Loucy (cell line): ENCODE data around the gene C8G.

Experiments used
- H2AFZ ChIP-seq: fragments of 200-600 bp; sonication (generic); 2 replicates; pipeline ENCODE4 v1.6.0; 2016; ENCODE audit warnings: antibody characterized with exemption, mild to moderate bottlenecking, low read length, moderate library complexity
- H3F3A ChIP-seq: fragments of 200-600 bp; 2 replicates; pipeline ENCODE4 v1.6.0; 2016; ENCODE audit warnings: antibody characterized with exemption, low read depth, mild to moderate bottlenecking
- H3K27me3 ChIP-seq: fragments of 200-600 bp; sonication (generic); 2 replicates; pipeline ENCODE4 v1.6.1; 2014; ENCODE audit warnings: low read length, mild to moderate bottlenecking; ENCODE audit not compliant: insufficient read depth, poor library complexity, severe bottlenecking
- H3K36me3 ChIP-seq: fragments of 200-600 bp; sonication (generic); 2 replicates; pipeline ENCODE4 v1.6.1; 2016; ENCODE audit warnings: low read length; ENCODE audit not compliant: insufficient read depth
- H3K4me1 ChIP-seq: fragments of 200-600 bp; sonication (generic); 2 replicates; pipeline ENCODE4 v1.5.1; 2014; ENCODE audit warnings: low read length, mild to moderate bottlenecking; ENCODE audit not compliant: insufficient read depth, poor library complexity, severe bottlenecking
- H3K4me2 ChIP-seq: fragments of 200-600 bp; sonication (generic); 2 replicates; pipeline ENCODE4 v1.6.0; 2014; ENCODE audit warnings: antibody characterized with exemption, low read length, low read depth, mild to moderate bottlenecking; ENCODE audit not compliant: poor library complexity, severe bottlenecking
- H3K4me3 ChIP-seq: fragments of 200-600 bp; sonication (generic); 2 replicates; pipeline ENCODE4 v1.5.1; 2014; ENCODE audit warnings: low read length, mild to moderate bottlenecking, mixed read lengths; ENCODE audit not compliant: poor library complexity, severe bottlenecking
- H3K79me2 ChIP-seq: fragments of 200-600 bp; sonication (generic); 2 replicates; pipeline ENCODE4 v1.6.1; 2014; ENCODE audit warnings: low read length; ENCODE audit not compliant: insufficient read depth
- H3K9ac ChIP-seq: fragments of 200-600 bp; sonication (generic); 2 replicates; pipeline ENCODE4 v1.6.0; 2014; ENCODE audit warnings: mild to moderate bottlenecking, low read depth, low read length, moderate library complexity; ENCODE audit not compliant: poor library complexity, severe bottlenecking
- H3K9me2 ChIP-seq: fragments of 200-600 bp; sonication (generic); replicated peaks from 2 replicates; pipeline ENCODE4 v1.6.1; 2016; ENCODE audit warnings: low read depth, low read length, mixed read lengths
- H3K9me3 ChIP-seq: fragments of 200-600 bp; sonication (generic); 2 replicates; pipeline ENCODE4 v1.6.1; 2014; ENCODE audit warnings: mild to moderate bottlenecking, antibody characterized with exemption, low read length, low read depth; ENCODE audit not compliant: insufficient read depth
- H4K20me1 ChIP-seq: fragments of 200-600 bp; sonication (generic); 2 replicates; pipeline ENCODE4 v1.6.0; 2014; ENCODE audit warnings: antibody characterized with exemption, low read length, mild to moderate bottlenecking; ENCODE audit not compliant: insufficient read depth, poor library complexity, severe bottlenecking
- CTCF ChIP-seq: fragments of 200-600 bp; sonication (generic); conservative IDR thresholded peaks from 2 replicates; pipeline ENCODE4 v1.5.1; 2014; ENCODE audit warnings: mild to moderate bottlenecking, antibody characterized with exemption, low read length
- EZH2phosphoT487 ChIP-seq: fragments of 200-600 bp; IDR thresholded peaks from 2 replicates; pipeline ENCODE4 v1.6.1; 2018; ENCODE audit warnings: antibody characterized with exemption, mild to moderate bottlenecking, moderate library complexity, borderline replicate concordance

C8G gene

GRCh38 chr9:136953771-136954269, 8.8 kb downstream of the C8G start:
- no peak for TF ChIP-seq CTCF
- TF ChIP-seq EZH2phosphoT487 = no peak
- H3K36me3 ChIP-seq = no peaks in the 10 kb centered on the region
- no peaks in the 10 kb centered on the region for H3K79me2 ChIP-seq
- H3K9ac ChIP-seq = no peak overlapping the region
- peaks cover 6% of the 10 kb centered on the region for H3K4me1 ChIP-seq
- no peaks in the 10 kb centered on the region for H3K27me3 ChIP-seq
- H3K4me2 ChIP-seq = no peak overlapping the region
- no peaks in the 10 kb centered on the region for H3K9me3 ChIP-seq
- no peaks in the 10 kb centered on the region for H3K9me2 ChIP-seq
- no peak overlapping the region for H3K4me3 ChIP-seq
- no peaks in the 10 kb centered on the region for H3F3A ChIP-seq
- H2AFZ ChIP-seq = no peak overlapping the region
- H4K20me1 ChIP-seq = no peaks in the 10 kb centered on the region

DNA sequence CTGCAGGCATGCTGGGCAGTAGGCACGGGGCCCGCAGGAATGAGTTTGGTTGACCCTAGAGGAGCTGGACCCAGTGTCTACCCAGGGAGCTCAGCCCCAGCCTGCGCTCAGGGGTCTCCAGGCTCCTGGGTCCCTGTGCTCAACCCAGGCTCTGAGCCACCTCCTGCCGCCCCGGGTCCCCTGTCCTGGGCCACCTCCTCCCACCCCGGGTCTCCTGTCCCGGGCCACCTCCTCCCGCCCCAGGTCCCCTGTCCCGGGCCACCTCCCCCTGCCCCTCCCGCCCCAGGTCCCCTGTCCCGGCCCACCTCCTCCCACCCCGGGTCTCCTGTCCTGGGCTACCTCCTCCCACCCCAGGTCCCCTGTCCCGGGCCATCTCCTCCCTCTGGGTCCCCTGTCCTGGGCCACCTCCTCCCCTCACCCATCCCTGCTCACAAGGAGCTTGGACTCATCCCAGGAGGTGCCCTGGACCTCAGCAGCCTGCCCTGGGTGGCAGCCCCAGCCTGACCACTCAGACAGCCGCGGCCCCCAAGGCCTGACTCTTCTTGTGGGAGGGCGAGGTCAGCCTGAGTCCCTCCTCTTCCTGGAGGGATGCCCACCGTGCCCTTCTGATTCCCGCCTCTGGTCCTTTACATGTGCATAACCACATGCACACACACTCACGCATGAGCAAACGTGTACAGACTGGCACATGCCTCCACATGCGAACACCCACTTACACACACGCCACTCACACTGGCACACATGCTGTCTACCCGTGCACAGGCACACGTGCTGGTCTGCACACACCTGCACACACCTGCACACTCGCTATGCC, 9.4 kb downstream of the C8G start:
- H3K27me3 ChIP-seq = no peaks in the 10 kb centered on the region
- H3K4me1 ChIP-seq = peaks cover 6% of the 10 kb centered on the region
- no peak overlapping the region for H2AFZ ChIP-seq
- H3K9me2 ChIP-seq = no peaks in the 10 kb centered on the region
- no peaks in the 10 kb centered on the region for H3K79me2 ChIP-seq
- H3K4me2 ChIP-seq = no peak overlapping the region
- no peak overlapping the region for H3K9ac ChIP-seq
- H3K36me3 ChIP-seq = no peaks in the 10 kb centered on the region
- no peak overlapping the region for H3K4me3 ChIP-seq
- no peaks in the 10 kb centered on the region for H4K20me1 ChIP-seq
- no peaks in the 10 kb centered on the region for H3K9me3 ChIP-seq
- no peaks in the 10 kb centered on the region for H3F3A ChIP-seq
- TF ChIP-seq EZH2phosphoT487 (no peak), CTCF (no peak)

GRCh38 chr9:136955202-136955942, 10.3 kb downstream of the C8G start:
- Histone ChIP-seq H3F3A (no peaks in the 10 kb centered on the region), H3K36me3 (no peaks in the 10 kb centered on the region), H2AFZ (no peak overlapping the region), H3K79me2 (no peaks in the 10 kb centered on the region), H3K9me3 (no peaks in the 10 kb centered on the region), H3K4me2 (no peak overlapping the region), H3K9ac (no peak overlapping the region), H3K4me1 (peaks cover 4% of the 10 kb centered on the region), H4K20me1 (no peaks in the 10 kb centered on the region), H3K4me3 (no peak overlapping the region), H3K27me3 (no peaks in the 10 kb centered on the region), H3K9me2 (no peaks in the 10 kb centered on the region)
- TF ChIP-seq CTCF (no peak), EZH2phosphoT487 (no peak)
